ENCODE measurements around the gene IRAK4.
A peak's percentile ranks its signal among the peaks of the same experiment; 100 is the strongest.

DNA sequence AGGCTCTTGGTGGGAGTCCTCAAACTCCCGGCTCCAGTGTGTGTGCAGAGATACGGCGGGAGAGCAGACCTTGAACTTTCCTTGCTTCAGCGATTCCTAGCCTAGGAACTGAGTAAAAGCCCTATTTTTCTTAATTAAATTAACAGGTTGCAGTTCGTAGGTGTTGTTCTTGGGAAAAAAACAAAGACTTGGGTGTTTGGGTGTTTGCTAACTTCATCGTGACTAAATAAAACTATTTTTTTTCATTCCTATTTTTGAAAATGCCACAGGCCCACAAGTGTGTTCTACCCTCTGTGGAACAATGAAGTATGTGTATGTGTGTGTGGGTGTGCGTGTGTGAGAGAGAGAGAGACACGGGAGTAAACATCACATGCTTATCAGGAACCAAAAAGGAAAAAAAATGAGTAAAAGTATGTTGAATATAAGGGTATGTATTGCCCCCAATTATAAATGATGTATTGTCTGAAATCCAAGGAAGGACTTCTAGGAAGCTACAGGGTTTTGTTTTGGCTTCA is 77.8 kb downstream of the IRAK4 start:
- TF ChIP-seq POLR2AphosphoS5 (IDR thresholded peaks at IDR 0.05) (peak; percentile 5), POLR2A (IDR thresholded peaks at IDR 0.05) (no peak)
- TF ChIP-seq, protein P1, sequence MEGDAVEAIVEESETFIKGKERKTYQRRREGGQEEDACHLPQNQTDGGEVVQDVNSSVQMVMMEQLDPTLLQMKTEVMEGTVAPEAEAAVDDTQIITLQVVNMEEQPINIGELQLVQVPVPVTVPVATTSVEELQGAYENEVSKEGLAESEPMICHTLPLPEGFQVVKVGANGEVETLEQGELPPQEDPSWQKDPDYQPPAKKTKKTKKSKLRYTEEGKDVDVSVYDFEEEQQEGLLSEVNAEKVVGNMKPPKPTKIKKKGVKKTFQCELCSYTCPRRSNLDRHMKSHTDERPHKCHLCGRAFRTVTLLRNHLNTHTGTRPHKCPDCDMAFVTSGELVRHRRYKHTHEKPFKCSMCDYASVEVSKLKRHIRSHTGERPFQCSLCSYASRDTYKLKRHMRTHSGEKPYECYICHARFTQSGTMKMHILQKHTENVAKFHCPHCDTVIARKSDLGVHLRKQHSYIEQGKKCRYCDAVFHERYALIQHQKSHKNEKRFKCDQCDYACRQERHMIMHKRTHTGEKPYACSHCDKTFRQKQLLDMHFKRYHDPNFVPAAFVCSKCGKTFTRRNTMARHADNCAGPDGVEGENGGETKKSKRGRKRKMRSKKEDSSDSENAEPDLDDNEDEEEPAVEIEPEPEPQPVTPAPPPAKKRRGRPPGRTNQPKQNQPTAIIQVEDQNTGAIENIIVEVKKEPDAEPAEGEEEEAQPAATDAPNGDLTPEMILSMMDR (IDR thresholded peaks at IDR 0.05): no peak

Measured in prostate gland (tissue), 2 donors.